ENCODE results near the gene TRABD2B. TPM values are rescaled to one million over a fixed set of nuclear protein-coding genes. Genes with fewer than 3 reads are reported as not detected.

Gene TRABD2B
- total and polyA plus RNA-seq, 4 donors, result 0.28 to 2.6 (median 1.3) TPM

DNA sequence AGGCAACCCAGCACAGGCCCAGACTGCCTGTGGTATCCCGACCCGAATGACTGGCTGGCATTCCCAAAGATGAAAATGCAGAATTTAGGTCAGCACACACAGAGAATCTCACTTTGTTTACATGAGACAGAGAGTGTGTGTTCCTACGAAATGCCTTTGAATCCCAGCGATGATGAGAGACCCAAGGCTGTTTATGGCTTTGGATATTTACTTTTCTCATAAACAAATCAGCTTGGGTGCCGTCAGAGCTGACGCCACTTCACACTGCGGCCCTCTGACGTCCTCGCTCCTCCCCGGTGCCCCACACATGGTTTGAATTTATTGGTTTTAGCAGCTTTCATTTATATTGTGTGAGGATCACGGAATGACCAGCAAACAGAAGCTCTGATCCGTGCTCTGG lies 18.7 kb downstream of the TRABD2B start:
- TF ChIP-seq GABPA (IDR thresholded peaks at IDR 0.05 in 1 of 2, conservative IDR thresholded peaks at IDR 0.05 in 1 of 2) (no peak), ATF3 (IDR thresholded peaks at IDR 0.05) (no peak), EGR1 (IDR thresholded peaks at IDR 0.05; ENCODE audit: low read depth in 2 of 2) (no peak), FOXA2 (IDR thresholded peaks at IDR 0.05) (no peak), NR2F2 (IDR thresholded peaks at IDR 0.05) (no peak), SP1 (IDR thresholded peaks at IDR 0.05) (no peak), RAD21 (IDR thresholded peaks at IDR 0.05) (no peak), FOXA1 (IDR thresholded peaks at IDR 0.05) (no peak)
- TF ChIP-seq, protein P1, sequence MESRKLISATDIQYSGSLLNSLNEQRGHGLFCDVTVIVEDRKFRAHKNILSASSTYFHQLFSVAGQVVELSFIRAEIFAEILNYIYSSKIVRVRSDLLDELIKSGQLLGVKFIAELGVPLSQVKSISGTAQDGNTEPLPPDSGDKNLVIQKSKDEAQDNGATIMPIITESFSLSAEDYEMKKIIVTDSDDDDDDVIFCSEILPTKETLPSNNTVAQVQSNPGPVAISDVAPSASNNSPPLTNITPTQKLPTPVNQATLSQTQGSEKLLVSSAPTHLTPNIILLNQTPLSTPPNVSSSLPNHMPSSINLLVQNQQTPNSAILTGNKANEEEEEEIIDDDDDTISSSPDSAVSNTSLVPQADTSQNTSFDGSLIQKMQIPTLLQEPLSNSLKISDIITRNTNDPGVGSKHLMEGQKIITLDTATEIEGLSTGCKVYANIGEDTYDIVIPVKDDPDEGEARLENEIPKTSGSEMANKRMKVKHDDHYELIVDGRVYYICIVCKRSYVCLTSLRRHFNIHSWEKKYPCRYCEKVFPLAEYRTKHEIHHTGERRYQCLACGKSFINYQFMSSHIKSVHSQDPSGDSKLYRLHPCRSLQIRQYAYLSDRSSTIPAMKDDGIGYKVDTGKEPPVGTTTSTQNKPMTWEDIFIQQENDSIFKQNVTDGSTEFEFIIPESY (IDR thresholded peaks at IDR 0.05), result no peak
- TF ChIP-seq, protein P2, sequence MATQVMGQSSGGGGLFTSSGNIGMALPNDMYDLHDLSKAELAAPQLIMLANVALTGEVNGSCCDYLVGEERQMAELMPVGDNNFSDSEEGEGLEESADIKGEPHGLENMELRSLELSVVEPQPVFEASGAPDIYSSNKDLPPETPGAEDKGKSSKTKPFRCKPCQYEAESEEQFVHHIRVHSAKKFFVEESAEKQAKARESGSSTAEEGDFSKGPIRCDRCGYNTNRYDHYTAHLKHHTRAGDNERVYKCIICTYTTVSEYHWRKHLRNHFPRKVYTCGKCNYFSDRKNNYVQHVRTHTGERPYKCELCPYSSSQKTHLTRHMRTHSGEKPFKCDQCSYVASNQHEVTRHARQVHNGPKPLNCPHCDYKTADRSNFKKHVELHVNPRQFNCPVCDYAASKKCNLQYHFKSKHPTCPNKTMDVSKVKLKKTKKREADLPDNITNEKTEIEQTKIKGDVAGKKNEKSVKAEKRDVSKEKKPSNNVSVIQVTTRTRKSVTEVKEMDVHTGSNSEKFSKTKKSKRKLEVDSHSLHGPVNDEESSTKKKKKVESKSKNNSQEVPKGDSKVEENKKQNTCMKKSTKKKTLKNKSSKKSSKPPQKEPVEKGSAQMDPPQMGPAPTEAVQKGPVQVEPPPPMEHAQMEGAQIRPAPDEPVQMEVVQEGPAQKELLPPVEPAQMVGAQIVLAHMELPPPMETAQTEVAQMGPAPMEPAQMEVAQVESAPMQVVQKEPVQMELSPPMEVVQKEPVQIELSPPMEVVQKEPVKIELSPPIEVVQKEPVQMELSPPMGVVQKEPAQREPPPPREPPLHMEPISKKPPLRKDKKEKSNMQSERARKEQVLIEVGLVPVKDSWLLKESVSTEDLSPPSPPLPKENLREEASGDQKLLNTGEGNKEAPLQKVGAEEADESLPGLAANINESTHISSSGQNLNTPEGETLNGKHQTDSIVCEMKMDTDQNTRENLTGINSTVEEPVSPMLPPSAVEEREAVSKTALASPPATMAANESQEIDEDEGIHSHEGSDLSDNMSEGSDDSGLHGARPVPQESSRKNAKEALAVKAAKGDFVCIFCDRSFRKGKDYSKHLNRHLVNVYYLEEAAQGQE (IDR thresholded peaks at IDR 0.05), result no peak
- no peak overlapping the region for H3K9ac ChIP-seq (ENCODE audit: low read depth in 1 of 2, low read length in 2 of 2)
- no peak overlapping the region for H3K27ac ChIP-seq (ENCODE audit: low read depth in 1 of 2, low read length in 2 of 2)
- no peaks in the 10 kb centered on the region for H3K27me3 ChIP-seq (ENCODE audit: control insufficient read depth in 4 of 4, insufficient read depth in 4 of 4, low read length in 3 of 4)
- 63% methylated on average over 12 of the region's 12 CpGs for WGBS
- DNase-seq (ENCODE audit: low spot score), result no peak
- H3K9me3 ChIP-seq (ENCODE audit: control insufficient read depth in 4 of 4, low read length in 3 of 4), result no peaks in the 10 kb centered on the region
- H3K36me3 ChIP-seq (ENCODE audit: control insufficient read depth in 4 of 4, insufficient read depth in 3 of 4, low read depth in 1 of 4, low read length in 3 of 4), result no peaks in the 10 kb centered on the region
- H3K4me3 ChIP-seq (ENCODE audit: low read depth in 1 of 3, low read length in 3 of 3), result no peak overlapping the region
- H3K4me1 ChIP-seq (ENCODE audit: control insufficient read depth in 4 of 4, insufficient read depth in 4 of 4, low read length in 3 of 4), result peaks cover 0 to 31% (median 7%) of the 10 kb centered on the region in 4 donors

DNA sequence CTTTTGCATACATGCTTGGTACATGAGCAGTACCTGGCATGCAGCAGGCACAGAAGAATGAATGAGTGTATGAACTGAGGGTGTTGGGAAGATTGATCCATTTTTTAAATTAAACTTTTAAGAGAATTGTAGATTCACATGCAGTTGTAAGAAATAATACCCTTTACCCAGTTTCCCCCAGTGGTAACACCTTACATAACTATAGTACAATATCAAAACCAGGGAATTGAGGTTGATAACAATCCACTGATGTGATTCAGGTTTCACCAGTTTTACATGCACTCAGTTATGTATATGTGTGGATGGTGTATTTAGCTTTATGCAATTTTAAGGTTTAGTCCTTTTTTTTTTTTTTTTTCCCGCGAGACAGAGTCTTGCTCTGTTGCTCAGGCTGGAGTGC lies 20.5 kb downstream of the TRABD2B start:
- TF ChIP-seq GABPA (IDR thresholded peaks at IDR 0.05 in 1 of 2, conservative IDR thresholded peaks at IDR 0.05 in 1 of 2), result no peak
- Histone ChIP-seq H3K4me3 (ENCODE audit: low read depth in 1 of 3, low read length in 3 of 3) (no peak overlapping the region), H3K4me1 (ENCODE audit: control insufficient read depth in 4 of 4, insufficient read depth in 4 of 4, low read length in 3 of 4) (peaks cover 7 to 44% (median 18%) of the 10 kb centered on the region in 4 donors), H3K9ac (ENCODE audit: low read depth in 1 of 2, low read length in 2 of 2) (no peak overlapping the region), H3K27ac (ENCODE audit: low read depth in 1 of 2, low read length in 2 of 2) (no peak overlapping the region), H3K36me3 (ENCODE audit: control insufficient read depth in 4 of 4, insufficient read depth in 3 of 4, low read depth in 1 of 4, low read length in 3 of 4) (no peaks in the 10 kb centered on the region), H3K27me3 (ENCODE audit: control insufficient read depth in 4 of 4, insufficient read depth in 4 of 4, low read length in 3 of 4) (no peaks in the 10 kb centered on the region), H3K9me3 (ENCODE audit: control insufficient read depth in 4 of 4, low read length in 3 of 4) (no peaks in the 10 kb centered on the region)
- WGBS, result 97% methylated on average over 2 of the region's 2 CpGs
- DNase-seq (ENCODE audit: low spot score), result no peak

DNA sequence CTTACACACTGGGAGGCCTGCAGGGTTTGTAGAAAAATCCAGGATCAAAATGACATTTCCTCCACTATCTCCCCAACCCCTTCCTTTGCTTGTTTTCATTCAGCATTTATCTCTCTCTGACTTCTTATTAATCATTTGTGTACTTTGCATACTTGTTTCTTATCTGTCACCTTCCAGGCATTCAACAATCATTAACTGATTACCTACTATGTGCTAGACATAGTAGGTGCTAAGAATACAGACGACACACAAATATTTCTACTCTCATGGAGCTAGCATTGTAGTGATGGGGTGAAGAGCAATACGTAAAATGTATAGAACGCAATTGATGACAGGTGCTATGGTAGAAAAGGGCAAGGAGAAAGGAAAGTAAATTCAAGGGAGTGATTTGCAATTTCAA lies 20.9 kb downstream of the TRABD2B start:
- WGBS, result 93% methylated on average over 3 of the region's 3 CpGs
- TF ChIP-seq EGR1 (IDR thresholded peaks at IDR 0.05; ENCODE audit: low read depth in 2 of 2), result no peak
- TF ChIP-seq RXRA (IDR thresholded peaks at IDR 0.05), result no peak
- TF ChIP-seq YY1 (IDR thresholded peaks at IDR 0.05), result no peak
- no peak for TF ChIP-seq HNF4A (conservative IDR thresholded peaks at IDR 0.05)

More for the DNA sequence above, 20.9 kb downstream of the TRABD2B start:
- Histone ChIP-seq H3K4me1 (ENCODE audit: control insufficient read depth in 4 of 4, insufficient read depth in 4 of 4, low read length in 3 of 4) (peaks cover 7 to 44% (median 20%) of the 10 kb centered on the region in 4 donors), H3K9me3 (ENCODE audit: control insufficient read depth in 4 of 4, low read length in 3 of 4) (no peaks in the 10 kb centered on the region), H3K9ac (ENCODE audit: low read depth in 1 of 2, low read length in 2 of 2) (no peak overlapping the region), H3K27me3 (ENCODE audit: control insufficient read depth in 4 of 4, insufficient read depth in 4 of 4, low read length in 3 of 4) (no peaks in the 10 kb centered on the region), H3K27ac (ENCODE audit: low read depth in 1 of 2, low read length in 2 of 2) (no peak overlapping the region), H3K4me3 (ENCODE audit: low read depth in 1 of 3, low read length in 3 of 3) (no peak overlapping the region), H3K36me3 (ENCODE audit: control insufficient read depth in 4 of 4, insufficient read depth in 3 of 4, low read depth in 1 of 4, low read length in 3 of 4) (no peaks in the 10 kb centered on the region)
- no peak for DNase-seq (ENCODE audit: low spot score)
